NT2/D1 (cell line): ENCODE results near the gene FZD10.

Experiments used
- SUZ12 ChIP-seq: IDR thresholded peaks from 2 replicates; pipeline ENCODE4 v1.6.1; 2011; ENCODE audit not compliant: insufficient read length, insufficient read depth; ENCODE audit errors: extremely low read depth
- YY1 ChIP-seq: IDR thresholded peaks from 2 replicates; pipeline ENCODE4 v1.6.1; 2011; ENCODE audit not compliant: insufficient read length, insufficient read depth
- ZNF274 ChIP-seq: IDR thresholded peaks from 2 replicates; pipeline ENCODE4 v1.6.1; 2011; ENCODE audit warnings: mild to moderate bottlenecking, low read depth, low read length

- no peak for TF ChIP-seq SUZ12
- no peak for TF ChIP-seq ZNF274
- TF ChIP-seq YY1: no peak
These were observed 21.2 kb upstream of the FZD10 start for GRCh38 chr12:130141105-130141504.
